ENCODE results near the gene HES7.

The HES7 gene

GRCh38 chr17:8072729-8073461 is 51.0 kb downstream of the HES7 start:
- DNase-seq (ENCODE audit: low spot score), result no peak

DNA sequence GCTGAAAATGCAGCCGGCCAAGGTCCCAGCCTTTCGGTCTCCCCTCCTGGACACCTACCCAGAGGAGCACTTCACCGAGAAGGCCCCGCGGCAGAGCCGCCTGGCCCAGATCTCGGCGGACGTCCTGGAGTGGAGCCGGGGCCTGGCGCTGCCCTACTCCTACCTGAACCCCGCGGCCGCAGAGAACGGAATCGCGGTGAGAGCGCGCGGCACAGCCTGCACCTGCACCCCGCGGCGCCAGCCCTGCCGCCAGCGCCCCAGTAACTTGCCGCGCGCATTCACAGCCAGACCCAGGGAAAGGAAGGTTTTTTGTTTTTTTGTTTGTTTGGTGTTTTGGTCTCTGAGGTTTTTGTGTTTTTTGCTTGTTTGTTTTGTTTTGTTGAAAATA is 51.6 kb downstream of the HES7 start:
- no peak for DNase-seq (ENCODE audit: low spot score)

DNA sequence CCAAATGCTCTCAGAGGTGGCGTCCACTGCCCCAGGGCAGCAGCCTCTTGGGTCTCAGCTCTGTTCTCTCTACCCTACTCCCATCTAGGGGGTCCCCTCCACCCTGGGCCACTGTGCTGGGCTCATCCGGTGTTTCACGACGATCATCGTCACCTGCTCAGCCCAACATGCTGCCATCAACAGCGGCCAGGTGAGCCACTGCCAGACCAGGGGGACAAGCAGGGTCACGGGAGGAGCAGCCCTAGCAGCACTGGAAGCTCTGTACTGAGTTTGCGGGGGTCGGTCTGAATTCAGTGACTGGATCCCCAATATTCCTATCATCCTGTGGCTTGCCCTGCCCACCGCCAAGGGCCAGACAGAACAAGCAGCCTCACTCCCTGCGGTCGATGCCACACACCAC is 52.4 kb downstream of the HES7 start:
- DNase-seq (ENCODE audit: low spot score), result no peak

Measured in AG08396 (cell line).